Measurements from ENCODE around the gene STON2. TPM values are rescaled to one million over a fixed set of nuclear protein-coding genes. Genes with fewer than 3 reads are reported as not detected.

The STON2 gene
- total RNA-seq, 1 donor from 2014 or later: 24.0 TPM

GRCh38 chr14:81302638-81303037, 97.5 kb downstream of the STON2 start:
- Mint-ChIP-seq H3K9me3 (no peaks in the 10 kb centered on the region), H3K4me3 (no peak overlapping the region), H3K27me3 (ENCODE audit: low read depth) (no peaks in the 10 kb centered on the region), H3K27ac (ENCODE audit: unreplicated experiment) (no peak overlapping the region), H3K36me3 (ENCODE audit: low read depth) (no peaks in the 10 kb centered on the region), H3K4me1 (peaks cover 28% of the 10 kb centered on the region)
- TF ChIP-seq CTCF (conservative IDR thresholded peaks at IDR 0.05): peak; percentile 45
- no peak for DNase-seq (ENCODE audit: low read depth, low spot score)

DNA sequence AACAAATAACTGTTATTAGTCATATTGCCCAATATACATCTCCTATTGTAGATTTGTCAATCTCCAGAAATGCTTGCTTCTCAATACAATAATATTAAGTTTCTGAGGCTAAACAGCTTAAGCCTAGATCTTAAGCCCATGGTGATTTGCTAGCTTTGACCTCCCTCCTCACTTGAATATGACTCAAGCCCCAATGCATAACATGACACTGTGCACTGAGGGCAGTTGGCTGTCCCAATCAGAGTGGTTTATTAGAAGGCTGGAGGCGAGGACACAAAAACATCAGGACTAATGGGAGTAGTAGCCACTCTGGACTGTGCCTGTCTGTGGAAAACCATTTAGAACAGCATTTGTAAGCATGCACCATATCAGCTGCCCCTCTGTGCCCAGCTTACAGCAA, 98.3 kb downstream of the STON2 start:
- no peak overlapping the region for H3K4me3 Mint-ChIP-seq
- no peak for TF ChIP-seq CTCF (conservative IDR thresholded peaks at IDR 0.05)
- H3K4me1 Mint-ChIP-seq: peaks cover 25% of the 10 kb centered on the region
- no peaks in the 10 kb centered on the region for H3K9me3 Mint-ChIP-seq
- H3K36me3 Mint-ChIP-seq (ENCODE audit: low read depth): peaks cover 2% of the 10 kb centered on the region
- H3K27me3 Mint-ChIP-seq (ENCODE audit: low read depth): no peaks in the 10 kb centered on the region
- H3K27ac Mint-ChIP-seq (ENCODE audit: unreplicated experiment): no peak overlapping the region
- DNase-seq (ENCODE audit: low read depth, low spot score): no peak

GRCh38 chr14:81301371-81301770, 98.8 kb downstream of the STON2 start:
- peaks cover 2% of the 10 kb centered on the region for H3K36me3 Mint-ChIP-seq (ENCODE audit: low read depth)
- DNase-seq (ENCODE audit: low read depth, low spot score): no peak
- no peaks in the 10 kb centered on the region for H3K9me3 Mint-ChIP-seq
- H3K27me3 Mint-ChIP-seq (ENCODE audit: low read depth): no peaks in the 10 kb centered on the region
- peaks cover 26% of the 10 kb centered on the region for H3K4me1 Mint-ChIP-seq
- TF ChIP-seq CTCF (conservative IDR thresholded peaks at IDR 0.05): no peak
- H3K27ac Mint-ChIP-seq (ENCODE audit: unreplicated experiment): no peak overlapping the region
- no peak overlapping the region for H3K4me3 Mint-ChIP-seq

DNA sequence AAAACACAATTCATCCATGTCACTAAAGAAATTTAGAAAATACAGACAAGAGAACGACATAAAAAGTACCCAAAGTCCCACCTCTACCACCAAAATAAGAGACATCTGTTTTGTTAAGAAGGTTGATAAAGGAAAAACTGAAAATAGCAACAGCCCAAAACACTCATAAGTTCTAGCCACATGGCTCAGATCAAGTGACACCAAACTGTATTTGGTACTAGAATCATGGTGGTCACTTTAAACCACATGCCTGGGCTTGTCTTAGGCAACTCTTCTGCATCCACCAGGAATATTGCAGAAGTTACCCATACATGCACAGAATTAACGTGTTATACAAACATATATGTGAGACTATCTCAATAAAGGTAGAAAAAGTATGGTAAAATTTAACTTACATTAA, 101.2 kb downstream of the STON2 start:
- no peak for DNase-seq (ENCODE audit: low read depth, low spot score)
- Mint-ChIP-seq H3K4me3 (no peak overlapping the region), H3K9me3 (no peaks in the 10 kb centered on the region), H3K27me3 (ENCODE audit: low read depth) (no peaks in the 10 kb centered on the region), H3K27ac (ENCODE audit: unreplicated experiment) (no peak overlapping the region), H3K4me1 (peaks cover 24% of the 10 kb centered on the region), H3K36me3 (ENCODE audit: low read depth) (peaks cover 2% of the 10 kb centered on the region)
- TF ChIP-seq CTCF (conservative IDR thresholded peaks at IDR 0.05): no peak

- Mint-ChIP-seq H3K27ac (ENCODE audit: unreplicated experiment) (no peak overlapping the region), H3K4me1 (peaks cover 16% of the 10 kb centered on the region), H3K9me3 (peaks cover 3% of the 10 kb centered on the region), H3K4me3 (no peak overlapping the region), H3K36me3 (ENCODE audit: low read depth) (peaks cover 6% of the 10 kb centered on the region), H3K27me3 (ENCODE audit: low read depth) (no peaks in the 10 kb centered on the region)
- no peak for TF ChIP-seq CTCF (conservative IDR thresholded peaks at IDR 0.05)
- no peak for DNase-seq (ENCODE audit: low read depth, low spot score)
Measured at GRCh38 chr14:81298122-81298521, 102.0 kb downstream of the STON2 start.
